ENCODE results near the gene IFT172. TPM values are rescaled to one million over a fixed set of nuclear protein-coding genes. Genes with fewer than 3 reads are reported as not detected.

Gene IFT172
- total RNA-seq = 51.2 TPM

GRCh38 chr2:27489498-27490397 is at the start of gene IFT172:
TSS of gene IFT172 (minus strand) at chr2:27489743. CDS start at chr2:27489653, 90 bp downstream.

GRCh38 chr2:27496357-27497287 is 7.1 kb upstream of the IFT172 start, which contains the start of gene GCKR:
TSS of gene GCKR (plus strand) at chr2:27496839. CDS start at chr2:27496905, 66 bp downstream.

GRCh38 chr2:27494944-27495554 is 5.5 kb upstream of the IFT172 start, which contains the start of gene FNDC4:
TSS of gene FNDC4 (minus strand) at chr2:27495200. CDS start at chr2:27494679, 521 bp downstream.

GRCh38 chr2:27441958-27442919 is 47.3 kb downstream of the IFT172 start, which contains the start of gene KRTCAP3:
TSS of gene KRTCAP3 (plus strand) at chr2:27442381. CDS start at chr2:27442413, 32 bp downstream.

GRCh38 chr2:27428213-27428977 is 61.1 kb downstream of the IFT172 start, which contains the start of gene NRBP1:
TSS of gene NRBP1 (plus strand) at chr2:27428631. CDS start at chr2:27433274, 4,643 bp downstream.

GRCh38 chr2:27409321-27410073 is 80.0 kb downstream of the IFT172 start, which contains the start of gene PPM1G:
TSS of gene PPM1G (minus strand) at chr2:27409591. CDS start at chr2:27409422, 169 bp downstream.

Small RNA genes within 50 kb of the gene (small RNA-seq; reads per million reads assigned to genes)
- gene RNU6-986P (ENCODE audit: low replicate concordance) = not detected

Other genes with a start within 250 kb of the IFT172 start
- gene SLC30A3, start 226.7 kb downstream of the IFT172 start, total RNA-seq = 2.2 TPM
- 0.12 TPM for gene DNAJC5G, start 214.3 kb downstream of the IFT172 start, total RNA-seq
- gene TRIM54, start 207.3 kb downstream of the IFT172 start, total RNA-seq = 10.4 TPM
- 2.5 TPM for gene UCN, start 181.3 kb downstream of the IFT172 start, total RNA-seq
- gene MPV17, start 166.6 kb downstream of the IFT172 start, total RNA-seq = 36.4 TPM
- gene GTF3C2, start 133.0 kb downstream of the IFT172 start, total RNA-seq = 47.6 TPM
- 18.6 TPM for gene EIF2B4, start 119.4 kb downstream of the IFT172 start, total RNA-seq
- 75.7 TPM for gene SNX17, start 119.1 kb downstream of the IFT172 start, total RNA-seq
- gene ZNF513, start 109.0 kb downstream of the IFT172 start, total RNA-seq = 14.4 TPM
- gene PPM1G, start 80.2 kb downstream of the IFT172 start, total RNA-seq = 52.4 TPM
- 82.8 TPM for gene NRBP1, start 61.1 kb downstream of the IFT172 start, total RNA-seq
- gene KRTCAP3, start 47.4 kb downstream of the IFT172 start, total RNA-seq = 1.1 TPM
- gene FNDC4, start 5.5 kb upstream of the IFT172 start, total RNA-seq = 6.8 TPM
- gene GCKR, start 7.1 kb upstream of the IFT172 start, total RNA-seq = 0.12 TPM
- gene ZNF512, start 93.3 kb upstream of the IFT172 start, total RNA-seq = 44.4 TPM
- 6.2 TPM for gene CCDC121, start 139.3 kb upstream of the IFT172 start, total RNA-seq
- gene GPN1, start 139.3 kb upstream of the IFT172 start, total RNA-seq = 34.9 TPM
- gene SUPT7L, start 173.9 kb upstream of the IFT172 start, total RNA-seq = 41.2 TPM
- 21.4 TPM for gene SLC4A1AP, start 174.1 kb upstream of the IFT172 start, total RNA-seq